HG02623 (cell line): ENCODE results near the gene HSD3B2.

Experiments
- ATAC-seq: cut with Tn5 transposase; IDR thresholded peaks from one replicate; pipeline ENCODE4 v1.9.1; 2021; ENCODE audit warnings: moderate library complexity; ENCODE audit not compliant: unreplicated experiment

Gene HSD3B2

DNA sequence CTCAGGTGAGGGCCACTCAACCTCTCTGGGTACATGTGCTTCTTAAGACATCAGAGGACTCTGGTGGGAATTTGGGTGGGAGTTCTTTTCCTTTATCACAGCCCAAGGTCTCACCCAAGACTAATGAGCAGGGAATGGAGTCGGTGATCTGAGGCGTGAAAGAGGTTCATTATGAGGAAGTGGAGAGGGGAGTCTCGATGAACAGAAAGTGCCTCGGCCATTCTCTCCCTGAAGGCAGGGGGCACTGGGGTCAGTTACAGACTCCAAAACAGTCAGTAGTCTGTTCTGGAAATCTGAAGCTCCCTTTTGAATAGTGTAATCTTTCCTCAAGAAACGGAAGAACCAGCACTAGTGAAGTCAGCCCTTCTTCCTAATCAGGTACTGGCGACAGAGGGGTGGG, 36.2 kb downstream of the HSD3B2 start:
- ATAC-seq, result no peak

DNA sequence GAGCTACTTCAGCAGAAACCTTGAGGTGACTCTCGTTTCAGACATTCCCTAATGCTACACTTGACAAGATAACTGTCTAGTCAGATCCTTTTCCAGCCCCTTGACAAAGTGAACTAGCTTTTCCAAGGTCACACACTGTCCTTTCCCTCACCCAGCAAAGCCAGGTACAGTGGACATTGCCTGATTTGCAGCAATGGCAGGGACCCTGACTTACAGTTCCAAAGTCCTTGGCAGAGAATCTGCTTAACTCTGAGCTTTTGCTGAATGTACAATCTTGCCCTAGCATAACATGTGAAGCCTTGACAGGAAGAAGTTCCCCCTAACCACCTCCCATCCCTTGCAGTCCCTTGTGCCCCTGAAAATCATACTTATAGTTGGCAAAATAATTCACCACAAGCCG, 37.1 kb downstream of the HSD3B2 start:
- no peak for ATAC-seq

DNA sequence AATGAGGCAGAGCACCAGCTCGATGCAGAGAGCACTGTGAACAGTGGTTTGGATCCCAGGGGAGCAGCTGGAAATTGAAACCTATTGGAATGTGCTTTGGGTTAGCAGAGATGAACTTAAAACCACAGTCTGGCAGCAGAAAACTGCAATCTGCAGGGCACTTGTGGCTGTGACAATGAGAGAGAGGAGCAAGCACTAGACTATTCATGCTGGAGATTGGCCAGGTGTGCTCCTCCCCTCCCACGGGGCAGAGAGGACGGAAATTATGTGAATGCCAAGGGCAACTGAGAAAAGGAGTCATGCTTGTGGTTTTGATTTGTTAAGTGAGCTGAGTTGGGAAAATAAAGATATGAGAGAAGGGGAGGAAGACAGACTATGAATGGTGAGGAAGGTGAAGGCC, 38.1 kb downstream of the HSD3B2 start:
- no peak for ATAC-seq

DNA sequence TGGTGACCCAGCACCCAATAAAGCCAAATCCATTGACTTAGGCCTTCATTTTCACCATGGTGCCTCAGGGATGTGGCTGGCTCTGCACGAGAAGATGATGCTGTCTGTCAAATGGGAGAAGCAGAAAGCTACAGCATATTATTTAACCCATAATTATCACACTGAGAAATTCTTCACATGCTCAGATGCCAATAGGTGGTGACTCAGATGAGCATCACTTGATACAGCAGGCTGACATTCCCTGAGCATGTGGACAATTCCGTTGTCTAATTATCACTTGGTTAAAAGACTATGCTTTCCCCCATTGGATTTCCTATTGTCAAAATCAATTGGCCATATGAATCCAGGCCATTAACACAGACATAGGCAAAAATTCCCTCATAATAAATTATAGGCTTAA, 48.0 kb downstream of the HSD3B2 start:
- ATAC-seq, result no peak

DNA sequence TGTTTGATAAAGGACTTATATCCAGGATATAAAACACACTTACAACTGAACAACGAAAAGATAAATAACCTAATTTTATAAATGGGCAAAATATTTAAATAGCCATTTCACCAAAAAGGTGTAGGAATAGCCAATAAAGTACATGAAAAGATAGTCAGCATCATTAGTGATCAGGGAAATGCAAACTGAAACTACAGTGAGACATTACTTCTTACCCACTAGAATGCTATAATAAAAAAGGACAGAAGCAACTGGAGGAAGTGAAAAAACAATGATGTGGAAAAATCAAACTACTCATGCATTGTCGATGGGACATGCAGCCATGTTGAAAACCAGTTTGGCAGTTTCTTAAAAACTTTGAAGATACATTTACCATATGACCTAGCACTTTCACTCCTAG, 48.6 kb downstream of the HSD3B2 start:
- ATAC-seq, result no peak

DNA sequence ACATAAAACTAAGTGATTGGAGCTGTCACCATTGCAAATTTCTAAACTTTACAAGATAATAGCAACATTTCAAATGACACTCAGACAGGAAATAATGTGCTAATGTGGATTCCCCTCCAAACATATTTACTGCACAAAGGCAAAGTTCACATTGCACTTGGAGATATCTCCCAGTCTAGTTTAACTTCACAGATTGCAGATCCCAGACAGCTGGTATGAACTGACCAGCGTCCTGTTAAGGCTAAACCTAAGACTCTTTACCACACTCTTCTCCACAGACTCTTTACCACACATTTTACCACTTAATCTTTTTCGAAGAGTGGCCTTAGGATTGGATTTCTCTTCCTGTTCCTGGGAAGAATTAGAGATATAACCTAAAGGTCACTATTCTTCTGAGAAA, 51.5 kb downstream of the HSD3B2 start:
- ATAC-seq, result no peak

DNA sequence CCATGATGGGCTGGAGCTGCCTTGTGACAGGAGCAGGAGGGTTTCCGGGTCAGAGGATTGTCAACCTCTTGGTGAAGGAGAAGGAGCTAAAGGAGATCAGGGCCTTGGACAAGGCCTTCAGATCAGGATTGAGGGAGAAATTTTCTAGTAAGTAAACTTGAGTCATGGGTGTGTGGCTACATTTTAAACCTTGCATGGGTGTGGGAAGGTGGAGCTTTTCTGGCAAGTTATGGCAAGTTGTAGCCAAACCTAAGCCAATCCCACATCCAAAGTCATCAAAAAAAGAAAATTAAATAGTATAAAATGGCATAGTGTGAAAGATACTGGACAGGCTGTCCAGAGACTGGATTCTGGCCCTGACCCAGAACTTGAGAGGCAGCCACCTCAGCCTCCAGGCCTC, 52.3 kb downstream of the HSD3B2 start:
- ATAC-seq, result no peak

DNA sequence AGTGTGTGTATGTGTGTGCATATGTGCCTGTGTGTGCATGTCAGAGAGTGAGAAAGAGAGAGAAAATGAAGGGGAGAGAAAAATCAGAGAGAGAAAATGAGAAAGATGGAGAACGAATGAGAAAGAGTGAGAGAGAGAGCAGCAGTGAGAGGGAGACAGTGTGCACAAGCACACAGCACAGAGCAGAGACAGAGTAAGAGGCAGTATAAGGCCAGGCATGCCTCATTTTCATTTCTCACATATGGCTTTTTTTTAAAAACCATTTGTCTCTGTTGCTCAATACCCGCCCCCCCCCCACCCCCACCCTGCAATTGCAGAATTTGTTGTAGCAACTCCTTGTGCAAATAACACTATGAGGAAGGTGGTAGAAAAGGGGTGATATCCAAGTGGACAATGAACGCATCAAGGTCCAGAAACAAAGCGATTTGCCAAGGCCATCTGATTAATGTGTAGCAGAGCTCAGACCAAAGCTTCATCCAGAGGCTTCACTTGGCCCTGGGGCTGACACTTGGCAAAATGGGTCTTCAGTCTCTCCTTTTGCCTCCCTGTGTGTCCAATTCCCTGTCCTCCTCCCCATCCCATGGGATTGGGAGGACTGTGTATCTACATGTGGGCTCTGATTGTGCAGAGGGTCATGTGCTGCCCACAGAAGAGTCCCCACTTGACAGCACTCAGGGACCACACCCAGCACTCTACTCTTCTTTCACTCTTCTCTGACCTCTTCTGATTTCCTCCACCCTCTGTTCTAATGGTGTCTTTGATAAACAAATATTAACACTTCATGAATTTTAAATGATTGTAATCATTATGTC, 53.1 kb downstream of the HSD3B2 start:
- no peak for ATAC-seq

DNA sequence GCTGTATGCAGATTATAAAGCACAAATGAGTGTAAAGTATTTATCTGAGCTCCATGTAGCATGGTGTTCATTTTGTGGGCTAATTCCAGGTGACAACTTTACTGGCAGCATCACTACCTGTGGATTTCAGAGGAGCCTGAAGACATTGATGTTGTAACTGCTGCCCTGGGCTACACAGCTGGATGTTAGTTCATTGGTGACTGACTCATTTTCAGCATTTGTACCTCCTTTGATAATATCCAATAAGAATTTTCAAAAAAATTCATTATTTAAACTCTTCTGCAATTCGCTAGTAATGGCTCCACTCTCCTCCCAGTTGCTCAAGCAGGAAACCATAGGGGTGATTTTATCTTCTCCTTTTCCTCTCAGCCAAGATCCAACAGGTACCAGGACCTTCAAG, 54.8 kb downstream of the HSD3B2 start:
- no peak for ATAC-seq

DNA sequence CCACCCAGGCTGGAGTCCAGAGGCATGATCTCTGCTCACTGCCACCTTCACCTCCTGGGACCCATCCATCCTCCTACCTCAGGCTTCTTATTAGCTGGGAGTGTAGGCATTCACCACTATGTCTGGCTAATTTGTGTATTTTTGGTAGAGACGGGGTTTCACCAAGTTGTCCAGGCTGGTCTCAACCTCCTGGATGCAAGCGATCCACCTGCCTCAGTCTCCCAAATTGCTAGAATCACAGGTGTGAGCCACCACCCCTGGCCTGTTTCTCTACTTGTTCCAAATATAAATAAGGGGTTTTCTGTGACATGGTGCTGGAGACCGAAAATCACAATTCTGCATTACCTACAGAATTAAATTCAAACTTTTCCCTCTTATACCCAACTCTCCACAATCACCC, 55.4 kb downstream of the HSD3B2 start:
- no peak for ATAC-seq

DNA sequence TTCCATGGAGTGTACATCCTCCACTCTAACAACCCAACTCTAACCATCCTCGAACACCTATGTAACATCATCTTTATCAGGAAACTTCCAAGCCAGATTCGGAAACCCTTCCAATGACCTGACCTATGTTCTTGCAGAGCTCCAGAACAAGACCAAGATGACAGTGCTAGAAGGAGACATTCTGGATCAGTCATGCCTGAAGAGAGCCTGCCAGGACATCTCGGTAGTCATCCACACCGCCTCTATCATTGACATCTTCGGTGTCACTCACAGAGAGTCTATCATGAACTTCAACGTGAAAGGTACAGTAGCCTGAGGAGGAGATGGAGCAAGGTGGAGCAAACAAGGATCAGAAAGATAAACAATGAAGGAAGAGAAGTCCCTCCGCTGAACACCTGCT, 56.0 kb downstream of the HSD3B2 start:
- no peak for ATAC-seq

DNA sequence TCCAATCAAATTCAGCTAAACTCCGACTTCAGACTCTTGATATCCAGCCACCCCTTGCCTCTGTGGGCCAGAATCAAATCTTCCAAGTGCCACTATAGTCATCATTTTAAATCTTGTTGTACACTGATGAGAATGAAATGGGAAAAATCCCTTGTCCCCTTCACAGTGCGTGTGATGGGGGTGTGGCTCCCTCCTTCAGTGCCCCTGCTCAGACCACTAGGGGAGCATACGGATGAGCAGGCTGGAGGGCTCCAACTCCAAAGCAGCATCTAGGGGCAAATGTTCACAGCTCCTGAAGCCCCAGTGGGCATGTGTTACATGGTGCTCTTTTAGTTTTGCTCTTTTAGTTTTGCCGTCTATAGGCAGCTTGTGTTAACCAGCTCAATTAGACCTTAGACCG, 56.6 kb downstream of the HSD3B2 start:
- no peak for ATAC-seq

DNA sequence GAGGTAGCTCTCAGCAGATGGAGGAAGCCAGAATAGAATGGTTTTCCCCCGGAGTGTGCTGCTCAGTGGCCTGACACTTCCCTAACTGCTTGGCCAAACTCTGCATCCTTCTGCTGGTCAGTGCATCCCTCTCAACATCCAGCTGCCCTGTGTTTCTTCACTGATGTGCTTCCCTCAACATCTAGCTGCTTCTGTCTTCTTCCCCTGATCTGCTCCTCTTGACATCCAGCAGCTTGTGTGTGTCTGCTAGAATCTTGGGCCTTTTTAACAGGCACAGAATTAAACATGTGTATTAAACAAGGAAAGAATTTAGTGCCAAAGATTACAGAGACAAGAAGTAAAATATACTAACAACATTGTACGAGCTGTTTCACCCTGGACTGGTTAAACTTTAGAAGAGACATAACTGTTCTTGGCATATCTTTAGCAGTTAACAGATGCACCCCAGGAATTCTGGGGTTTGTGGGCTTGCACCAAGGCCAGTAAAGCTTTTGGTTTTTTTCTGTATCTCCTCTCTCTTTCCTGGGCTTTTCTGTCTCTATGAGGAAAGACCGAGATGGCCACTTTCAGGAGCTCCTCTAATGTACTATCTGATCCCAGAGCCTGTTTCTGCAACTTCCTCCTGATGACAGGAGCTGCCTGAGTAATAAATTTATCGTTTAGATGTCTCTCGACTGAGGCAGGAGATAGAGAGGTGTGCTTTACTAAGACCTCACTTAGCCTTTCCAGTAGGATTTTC, 57.3 kb downstream of the HSD3B2 start:
- ATAC-seq, result no peak
